ENCODE data around the gene SRCAP. TPM values are rescaled to one million over a fixed set of nuclear protein-coding genes. Genes with fewer than 3 reads are reported as not detected.

The SRCAP gene
- total RNA-seq, 1 donor from 2014 or later = 4.6 TPM

DNA sequence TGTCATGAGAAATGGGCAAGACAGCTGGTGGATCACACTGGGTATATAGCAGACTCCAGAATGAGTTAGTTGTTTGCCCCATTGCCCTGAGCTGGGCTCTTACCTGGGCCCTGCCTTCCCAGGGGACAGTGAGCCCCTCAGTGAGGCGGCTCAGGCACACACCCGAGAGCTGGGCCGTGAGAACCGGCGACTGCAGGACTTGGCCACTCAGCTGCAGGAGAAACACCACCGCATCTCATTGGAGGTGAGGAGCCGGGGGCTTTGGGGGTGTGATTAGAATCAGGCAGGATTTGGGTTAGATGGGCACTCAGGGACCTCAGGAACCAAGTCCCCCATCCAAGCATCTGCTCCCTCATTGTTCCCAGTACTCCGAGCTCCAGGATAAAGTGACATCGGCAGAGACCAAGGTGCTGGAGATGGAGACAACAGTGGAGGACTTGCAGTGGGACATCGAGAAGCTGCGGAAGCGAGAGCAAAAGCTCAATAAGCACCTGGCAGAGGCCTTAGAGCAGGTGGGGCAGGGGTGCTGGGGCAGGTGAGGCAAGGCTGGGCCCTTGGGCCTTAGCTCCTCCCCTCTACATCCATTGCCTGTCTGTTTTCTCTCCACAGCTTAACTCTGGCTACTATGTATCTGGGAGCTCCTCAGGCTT lies 66.0 kb downstream of the SRCAP start:
- Histone ChIP-seq H3K9ac (no peak overlapping the region), H3F3A (ENCODE audit: low read depth) (peaks cover 16% of the 10 kb centered on the region), H4K20me1 (ENCODE audit: low read depth) (peaks cover 27% of the 10 kb centered on the region), H3K4me2 (no peak overlapping the region), H3K9me3 (ENCODE audit: low read depth) (no peaks in the 10 kb centered on the region), H3K36me3 (peaks cover 14% of the 10 kb centered on the region), H3K4me3 (no peak overlapping the region), H3K27me3 (no peaks in the 10 kb centered on the region), H3K79me2 (ENCODE audit: low read depth) (peaks cover 22% of the 10 kb centered on the region), H3K27ac (no peak overlapping the region), H2AFZ (replicated peaks) (no peak overlapping the region), H3K4me1 (peaks cover 15% of the 10 kb centered on the region)
- DNase-seq (ENCODE audit: low spot score) = no peak
- TF ChIP-seq CTCF (IDR thresholded peaks at IDR 0.05) (no peak), EZH2 (IDR thresholded peaks at IDR 0.05) (no peak), EZH2phosphoT487 (IDR thresholded peaks at IDR 0.05) (no peak)
- peaks cover 8% of the 10 kb centered on the region for H3K27me3 Mint-ChIP-seq (ENCODE audit: insufficient read depth, low read depth)
- H3K4me1 Mint-ChIP-seq = peaks cover 27% of the 10 kb centered on the region
- no peak overlapping the region for H3K27ac Mint-ChIP-seq
- H3K9me3 Mint-ChIP-seq = no peaks in the 10 kb centered on the region
- no peak overlapping the region for H3K4me3 Mint-ChIP-seq
- peaks cover 35% of the 10 kb centered on the region for H3K36me3 Mint-ChIP-seq

- Mint-ChIP-seq H3K36me3 (peaks cover 32% of the 10 kb centered on the region), H3K27me3 (ENCODE audit: insufficient read depth, low read depth) (peaks cover 11% of the 10 kb centered on the region), H3K4me3 (no peak overlapping the region), H3K4me1 (peaks cover 14% of the 10 kb centered on the region), H3K9me3 (no peaks in the 10 kb centered on the region), H3K27ac (no peak overlapping the region)
- H3K9me3 ChIP-seq (ENCODE audit: low read depth) = no peaks in the 10 kb centered on the region
- no peak for TF ChIP-seq EZH2phosphoT487 (IDR thresholded peaks at IDR 0.05)
- no peak for TF ChIP-seq EZH2 (IDR thresholded peaks at IDR 0.05)
- H3K4me2 ChIP-seq = no peak overlapping the region
- H3F3A ChIP-seq (ENCODE audit: low read depth) = peaks cover 6% of the 10 kb centered on the region
- H3K27me3 ChIP-seq = no peaks in the 10 kb centered on the region
- H2AFZ ChIP-seq (replicated peaks) = no peak overlapping the region
- DNase-seq (ENCODE audit: low spot score) = no peak
- H3K36me3 ChIP-seq = peaks cover 14% of the 10 kb centered on the region
- H3K79me2 ChIP-seq (ENCODE audit: low read depth) = peaks cover 22% of the 10 kb centered on the region
- no peak overlapping the region for H3K27ac ChIP-seq
- H4K20me1 ChIP-seq (ENCODE audit: low read depth) = peaks cover 22% of the 10 kb centered on the region
- H3K9ac ChIP-seq = no peak overlapping the region
- peaks cover 10% of the 10 kb centered on the region for H3K4me1 ChIP-seq
- H3K4me3 ChIP-seq = no peak overlapping the region
Measured at GRCh38 chr16:30766206-30766932, 67.4 kb downstream of the SRCAP start.

DNA sequence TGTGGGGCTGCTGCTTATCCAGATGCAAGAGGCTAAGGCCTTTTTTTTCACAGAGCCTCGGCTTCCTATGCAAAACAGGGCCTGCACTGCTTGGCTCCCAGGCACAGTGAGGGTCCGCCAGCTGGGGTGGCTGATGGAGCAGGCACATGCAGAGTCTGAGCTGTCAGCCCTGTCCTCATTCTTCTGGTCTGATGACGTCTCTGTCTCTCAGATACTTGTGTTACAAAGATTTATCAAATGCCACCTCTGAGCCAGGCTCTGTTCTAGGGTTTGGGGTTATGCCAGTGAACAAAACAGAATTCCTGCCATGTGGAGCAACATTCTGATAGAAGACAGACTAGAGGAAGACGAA lies 67.9 kb downstream of the SRCAP start:
- H3K27me3 ChIP-seq = no peaks in the 10 kb centered on the region
- no peak overlapping the region for H3K27ac Mint-ChIP-seq
- H3K4me3 Mint-ChIP-seq = no peak overlapping the region
- peaks cover 14% of the 10 kb centered on the region for H3K36me3 ChIP-seq
- H3K9me3 ChIP-seq (ENCODE audit: low read depth) = no peaks in the 10 kb centered on the region
- H3K79me2 ChIP-seq (ENCODE audit: low read depth) = peaks cover 22% of the 10 kb centered on the region
- H3K36me3 Mint-ChIP-seq = peaks cover 34% of the 10 kb centered on the region
- peaks cover 14% of the 10 kb centered on the region for H3K4me1 Mint-ChIP-seq
- no peak overlapping the region for H2AFZ ChIP-seq (replicated peaks)
- H3F3A ChIP-seq (ENCODE audit: low read depth) = peaks cover under 1% of the 10 kb centered on the region
- no peak overlapping the region for H3K27ac ChIP-seq
- no peaks in the 10 kb centered on the region for H3K9me3 Mint-ChIP-seq
- H3K4me3 ChIP-seq = no peak overlapping the region
- peaks cover 13% of the 10 kb centered on the region for H3K27me3 Mint-ChIP-seq (ENCODE audit: insufficient read depth, low read depth)
- peaks cover 22% of the 10 kb centered on the region for H4K20me1 ChIP-seq (ENCODE audit: low read depth)
- DNase-seq (ENCODE audit: low spot score) = no peak
- H3K9ac ChIP-seq = no peak overlapping the region
- peaks cover 10% of the 10 kb centered on the region for H3K4me1 ChIP-seq
- no peak for TF ChIP-seq EZH2phosphoT487 (IDR thresholded peaks at IDR 0.05)
- TF ChIP-seq EZH2 (IDR thresholded peaks at IDR 0.05) = no peak
- TF ChIP-seq CTCF (IDR thresholded peaks at IDR 0.05) = no peak
- H3K4me2 ChIP-seq = no peak overlapping the region

All from neural progenitor cell (in vitro differentiated cells).